ENCODE results near the gene ASB5.

ASB5 gene

GRCh38 chr4:176277162-176277904 lies 8.3 kb upstream of the ASB5 start:
- Histone ChIP-seq H3K27me3 (ENCODE audit: insufficient read depth, low read depth, severe bottlenecking) (no peaks in the 10 kb centered on the region), H3K4me3 (ENCODE audit: low read depth, low read length) (no peak overlapping the region), H3K27ac (no peak overlapping the region), H3K36me3 (no peaks in the 10 kb centered on the region), H3K9me3 (ENCODE audit: severe bottlenecking) (peaks cover 3% of the 10 kb centered on the region)
- DNase-seq = peak; percentile 69
- TF ChIP-seq CTCF (IDR thresholded peaks at IDR 0.05; ENCODE audit: low read depth, low read length) = peak; percentile 63

GRCh38 chr4:176276710-176277109 lies 7.7 kb upstream of the ASB5 start:
- H3K9me3 ChIP-seq (ENCODE audit: severe bottlenecking) = peaks cover 3% of the 10 kb centered on the region
- H3K4me3 ChIP-seq (ENCODE audit: low read depth, low read length) = no peak overlapping the region
- TF ChIP-seq CTCF (IDR thresholded peaks at IDR 0.05; ENCODE audit: low read depth, low read length) = no peak
- H3K27ac ChIP-seq = no peak overlapping the region
- H3K27me3 ChIP-seq (ENCODE audit: insufficient read depth, low read depth, severe bottlenecking) = no peaks in the 10 kb centered on the region
- no peaks in the 10 kb centered on the region for H3K36me3 ChIP-seq
- DNase-seq = no peak

- no peak for TF ChIP-seq CTCF (IDR thresholded peaks at IDR 0.05; ENCODE audit: low read depth, low read length)
Observed at GRCh38 chr4:176274441-176274840, 5.4 kb upstream of the ASB5 start.

GRCh38 chr4:176273736-176274135 lies 4.7 kb upstream of the ASB5 start:
- H3K4me3 ChIP-seq (ENCODE audit: low read depth, low read length) = no peak overlapping the region
- no peaks in the 10 kb centered on the region for H3K9me3 ChIP-seq (ENCODE audit: severe bottlenecking)
- DNase-seq = no peak
- TF ChIP-seq CTCF (IDR thresholded peaks at IDR 0.05; ENCODE audit: low read depth, low read length) = no peak
- no peak overlapping the region for H3K27ac ChIP-seq
- no peaks in the 10 kb centered on the region for H3K27me3 ChIP-seq (ENCODE audit: insufficient read depth, low read depth, severe bottlenecking)
- H3K36me3 ChIP-seq = no peaks in the 10 kb centered on the region

More at GRCh38 chr4:176274441-176274840, 5.4 kb upstream of the ASB5 start:
- no peak overlapping the region for H3K27ac ChIP-seq
- H3K36me3 ChIP-seq = no peaks in the 10 kb centered on the region
- peaks cover under 1% of the 10 kb centered on the region for H3K9me3 ChIP-seq (ENCODE audit: severe bottlenecking)
- DNase-seq = no peak
- H3K4me3 ChIP-seq (ENCODE audit: low read depth, low read length) = no peak overlapping the region
- H3K27me3 ChIP-seq (ENCODE audit: insufficient read depth, low read depth, severe bottlenecking) = no peaks in the 10 kb centered on the region

- no peaks in the 10 kb centered on the region for H3K27me3 ChIP-seq (ENCODE audit: insufficient read depth, low read depth, severe bottlenecking)
- no peak for TF ChIP-seq CTCF (IDR thresholded peaks at IDR 0.05; ENCODE audit: low read depth, low read length)
- no peaks in the 10 kb centered on the region for H3K36me3 ChIP-seq
- DNase-seq = no peak
- H3K27ac ChIP-seq = no peak overlapping the region
- no peak overlapping the region for H3K4me3 ChIP-seq (ENCODE audit: low read depth, low read length)
- no peaks in the 10 kb centered on the region for H3K9me3 ChIP-seq (ENCODE audit: severe bottlenecking)
Observed at GRCh38 chr4:176272799-176273198, 3.8 kb upstream of the ASB5 start.

- no peaks in the 10 kb centered on the region for H3K9me3 ChIP-seq (ENCODE audit: severe bottlenecking)
- no peak overlapping the region for H3K4me3 ChIP-seq (ENCODE audit: low read depth, low read length)
- H3K36me3 ChIP-seq = no peaks in the 10 kb centered on the region
- DNase-seq = no peak
- H3K27me3 ChIP-seq (ENCODE audit: insufficient read depth, low read depth, severe bottlenecking) = no peaks in the 10 kb centered on the region
- no peak for TF ChIP-seq CTCF (IDR thresholded peaks at IDR 0.05; ENCODE audit: low read depth, low read length)
- no peak overlapping the region for H3K27ac ChIP-seq
Observed at GRCh38 chr4:176271749-176272148, 2.7 kb upstream of the ASB5 start.

Measured in WERI-Rb-1 (cell line).